Bronchial epithelial cell (primary cell): ENCODE results near the gene IFITM1. TPM values are rescaled to one million over a fixed set of nuclear protein-coding genes. Genes with fewer than 3 reads are reported as not detected.
"Not testable (repeated sequence)": the region's sequence is repeated elsewhere in the genome, so short reads cannot be mapped to it uniquely, and the experiment has no call there.

Experiments
- DNase-seq: peaks from one replicate; pipeline ENCODE4 v3.0.0-alpha.2; 2010; ENCODE audit warnings: low read depth
- FAIRE-seq: peaks from 2 replicates; lab custom pipeline; 2011; peaks lifted over from hg19 to GRCh38; lab: Jason Lieb, UNC
- H3K27me3 ChIP-seq: 2 replicates; pipeline ENCODE4 v1.5.1; 2011; ENCODE audit warnings: low read length; ENCODE audit not compliant: control insufficient read depth, insufficient read depth
- H3K36me3 ChIP-seq: 2 replicates; pipeline ENCODE4 v1.5.1; 2011; ENCODE audit warnings: low read length; ENCODE audit not compliant: control insufficient read depth, insufficient read depth
- H3K4me3 ChIP-seq: 2 replicates; pipeline ENCODE4 v1.5.1; 2011; ENCODE audit warnings: mild to moderate bottlenecking, low read depth, low read length, control low read depth
- CTCF ChIP-seq: IDR thresholded peaks from 2 replicates; pipeline ENCODE4 v1.5.1; 2011; ENCODE audit warnings: mild to moderate bottlenecking, moderate library complexity, low read length, control low read depth, inconsistent platforms; ENCODE audit not compliant: insufficient read depth, severe bottlenecking
- total RNA-seq: library from RNA; depleted of rRNA; stranded (reverse); fragments of >200 nt; gene quantifications from 2 replicates; pipeline ENCODE4 v1.2.1, GENCODE V29; 2014

Gene IFITM1
- total RNA-seq, 1 donor from 2014 or later = 1.8 TPM

GRCh38 chr11:309979-310572 lies 3.8 kb upstream of the IFITM1 start:
- not testable (repeated sequence) for H3K4me3 ChIP-seq, FAIRE-seq, H3K36me3 ChIP-seq

GRCh38 chr11:311013-311748 lies 2.7 kb upstream of the IFITM1 start:
- peak overlapping the region; percentile 13 for H3K4me3 ChIP-seq
- not testable (repeated sequence) for H3K36me3 ChIP-seq, DNase-seq, H3K27me3 ChIP-seq, FAIRE-seq

More at GRCh38 chr11:309979-310572, 3.8 kb upstream of the IFITM1 start:
- H3K27me3 ChIP-seq, DNase-seq: not testable (repeated sequence)

- Histone ChIP-seq H3K36me3 (no peaks in the 10 kb centered on the region), H3K4me3 (no peak overlapping the region), H3K27me3 (peaks cover 2% of the 10 kb centered on the region)
- no peak for TF ChIP-seq CTCF
- FAIRE-seq (no peak), DNase-seq (no peak)
Observed at GRCh38 chr11:312092-312816, 1.6 kb upstream of the IFITM1 start.

- H3K4me3 ChIP-seq = no peak overlapping the region
- FAIRE-seq = no peak
Observed at GRCh38 chr11:313304-313786, 495 bp upstream of the IFITM1 start.

GRCh38 chr11:314554-314875 lies 675 bp downstream of the IFITM1 start:
- not testable (repeated sequence) for DNase-seq, FAIRE-seq, H3K36me3 ChIP-seq

More at GRCh38 chr11:313304-313786, 495 bp upstream of the IFITM1 start:
- TF ChIP-seq CTCF = no peak
- Histone ChIP-seq H3K36me3 (no peaks in the 10 kb centered on the region), H3K27me3 (peaks cover 2% of the 10 kb centered on the region)
- DNase-seq = no peak

GRCh38 chr11:315051-315481 lies 1.2 kb downstream of the IFITM1 start:
- FAIRE-seq (no peak), DNase-seq (no peak)
- Histone ChIP-seq H3K27me3 (peaks cover 2% of the 10 kb centered on the region), H3K36me3 (no peaks in the 10 kb centered on the region), H3K4me3 (no peak overlapping the region)
- no peak for TF ChIP-seq CTCF

More at GRCh38 chr11:314554-314875, 675 bp downstream of the IFITM1 start:
- not testable (repeated sequence) for H3K27me3 ChIP-seq
- H3K4me3 ChIP-seq = peak overlapping the region; percentile 27

GRCh38 chr11:315516-315994 lies 1.7 kb downstream of the IFITM1 start:
- FAIRE-seq = no peak
- DNase-seq = no peak
- H3K27me3 ChIP-seq = peaks cover 2% of the 10 kb centered on the region
- H3K36me3 ChIP-seq = no peaks in the 10 kb centered on the region
- H3K4me3 ChIP-seq = no peak overlapping the region
- no peak for TF ChIP-seq CTCF
